Pancreas (tissue), 10 donors: ENCODE results near the gene SLC48A1. TPM values are rescaled to one million over a fixed set of nuclear protein-coding genes. Genes with fewer than 3 reads are reported as not detected.
A peak's percentile ranks its signal among the peaks of the same experiment; 100 is the strongest.

Experiments used
- ATAC-seq, 4 donors: fragments of 200-7000 bp; cut with Tn5 transposase; one replicate each; pipeline versions ENCODE4 v1.8.0 to v1.9.1; 2020; ENCODE audit warnings: mild to moderate bottlenecking in 4 of 4, moderate library complexity in 4 of 4
- DNase-seq, 6 donors: peaks; one replicate each; pipeline ENCODE4 v3.0.0-alpha.2; 2020
- FAIRE-seq: peaks from 2 replicates; lab custom pipeline; 2012; peaks lifted over from hg19 to GRCh38; lab: Jason Lieb, UNC
- H3K27ac ChIP-seq, 4 donors: fragments of 200-600 bp; sonication (generic); 1 replicate in 3 of 4; 2 replicates in 1 of 4; pipeline versions ENCODE4 v1.5.0 to v1.8.0; 2020
- H3K27me3 ChIP-seq, 4 donors: fragments of 200-600 bp; one replicate each; pipeline ENCODE4 v1.8.0; 2021
- H3K36me3 ChIP-seq, 3 donors: fragments of 200-600 bp; sonication (generic) in 1 of 3; one replicate each; pipeline versions ENCODE4 v1.5.0 to v1.8.0; 2020 to 2021
- H3K4me1 ChIP-seq, 3 donors: fragments of 200-600 bp; one replicate each; pipeline ENCODE4 v1.8.0; 2021
- H3K4me3 ChIP-seq, 4 donors: fragments of 200-600 bp; sonication (generic) in 2 of 4; one replicate each; pipeline versions ENCODE4 v1.5.0 to v1.8.0; 2020 to 2021
- H3K9me3 ChIP-seq, 4 donors: fragments of 200-600 bp; one replicate each; pipeline ENCODE4 v1.8.0; 2021
- CTCF ChIP-seq, 4 donors: fragments of 200-600 bp; sonication (generic) in 3 of 4; IDR thresholded peaks; one replicate each; pipeline versions ENCODE4 v1.5.0 to v1.8.0; 2021; ENCODE audit warnings: antibody characterized with exemption in 4 of 4
- WGBS, 2 donors: extraction: QIAGEN DNeasy Blood & Tissue Kit; methylation state at CpG; one replicate each; pipeline ENCODE4 v1.1.7; 2013; 5-methylcytosine and 5-hydroxymethylcytosine counted together
- intact Hi-C, 3 donors: fragments of 100-400 bp; cut with DNase I; formaldehyde crosslinking; loops; one replicate each; pipeline versions ENCODE4 v1.11.1 to v1.14.2; 2022
- polyA plus RNA-seq, 2 donors: library from polyadenylated mRNA; stranded (reverse); fragments of 200-250 nt; gene quantifications; one replicate each; pipeline ENCODE4 v1.2.3, GENCODE V29; 2013
- total RNA-seq, 6 donors: library from RNA; stranded (reverse); fragmentation: NEBNext Ultra II Directional in 4 of 6; extraction: Animal tissue kit (Norgen Biotek cat#: 25700) in 4 of 6; gene quantifications; one replicate each; pipeline versions ENCODE4 v1.2.1 to v1.2.4, GENCODE V29; 2021 to 2023
- donor health status: healthy with polysubstance abuse.
- donor health status: DM: no; HTN: no; CAD: no; lungs with moderate emphysema.
- donor health status: DM: no; HTN: no; CAD: no.
- donor health status: control.
- donor health status: control.
- donor health status: Bipolar disorder and iron deficiency.
- donor health status: DM: yes; HTN: yes; CAD: no.
- donor health status: DM: no; HTN: no; CAD: no.
- donor health status: DM: no; HTN: no; CAD: no.
- donor health status: DM: yes; HTN: yes; CAD: no.

Gene SLC48A1
- total and polyA plus RNA-seq, 8 donors, result 12.2 to 17.2 (median 13.8) TPM

- Histone ChIP-seq H3K4me1 (no peaks in the 10 kb centered on the region), H3K9me3 (no peaks in the 10 kb centered on the region), H3K27ac (no peak overlapping the region), H3K36me3 (no peaks in the 10 kb centered on the region), H3K4me3 (no peak overlapping the region), H3K27me3 (no peaks in the 10 kb centered on the region)
- intact Hi-C loops, result no loop called here
- 85 to 91% methylated on average over 14 of the region's 14 CpGs for WGBS, 2 donors
- DNase-seq, result no peak
- no peak for TF ChIP-seq CTCF (IDR thresholded peaks at IDR 0.05)
- no peak for FAIRE-seq
- ATAC-seq, result no peak
These were observed 25.2 kb upstream of the SLC48A1 start for GRCh38 chr12:47747596-47748506.

GRCh38 chr12:47748507-47748828, 24.6 kb upstream of the SLC48A1 start:
- no peak for TF ChIP-seq CTCF (IDR thresholded peaks at IDR 0.05)
- DNase-seq (no peak), ATAC-seq (no peak), FAIRE-seq (no peak)
- no peaks in the 10 kb centered on the region for H3K36me3 ChIP-seq
- 70 to 85% methylated on average over 1 of the region's 1 CpG for WGBS, 2 donors
- peaks cover 0 to under 1% (median 0%) of the 10 kb centered on the region in 3 donors for H3K4me1 ChIP-seq
- no peaks in the 10 kb centered on the region for H3K9me3 ChIP-seq
- H3K4me3 ChIP-seq, result no peak overlapping the region
- H3K27ac ChIP-seq, result no peak overlapping the region
- intact Hi-C loops, result no loop called here
- H3K27me3 ChIP-seq, result no peaks in the 10 kb centered on the region

GRCh38 chr12:47748899-47749298, 24.1 kb upstream of the SLC48A1 start:
- no peak for ATAC-seq
- FAIRE-seq, result no peak
- WGBS, 2 donors, result 87 to 100% methylated on average over 3 of the region's 3 CpGs
- Histone ChIP-seq H3K9me3 (no peaks in the 10 kb centered on the region), H3K36me3 (no peaks in the 10 kb centered on the region), H3K27ac (no peak overlapping the region), H3K27me3 (no peaks in the 10 kb centered on the region), H3K4me3 (no peak overlapping the region), H3K4me1 (peaks cover 0 to 5% (median under 1%) of the 10 kb centered on the region in 3 donors)
- intact Hi-C loops, result no loop called here
- peak in 1 of 6 donors; percentile 8 for DNase-seq
- no peak for TF ChIP-seq CTCF (IDR thresholded peaks at IDR 0.05)

- WGBS, 2 donors, result 74 to 76% methylated on average over 10 of the region's 10 CpGs
- FAIRE-seq (no peak), ATAC-seq (no peak), DNase-seq (peak in 1 of 6 donors; percentile 15)
- H3K27ac ChIP-seq, result no peak overlapping the region
- peaks cover 0 to 15% (median 14%) of the 10 kb centered on the region in 3 donors for H3K4me1 ChIP-seq
- H3K27me3 ChIP-seq, result no peaks in the 10 kb centered on the region
- no peak overlapping the region for H3K4me3 ChIP-seq
- no peak for TF ChIP-seq CTCF (IDR thresholded peaks at IDR 0.05)
- no peaks in the 10 kb centered on the region for H3K9me3 ChIP-seq
- intact Hi-C loops, result no loop called here
- H3K36me3 ChIP-seq, result no peaks in the 10 kb centered on the region
These were observed 22.7 kb upstream of the SLC48A1 start for GRCh38 chr12:47750229-47750798.
